K562 (cell line): ENCODE data around the gene HACD1. TPM values are rescaled to one million over a fixed set of nuclear protein-coding genes. Genes with fewer than 3 reads are reported as not detected.

Experiments used
- CREB1 ChIP-seq, 2 experiments: sonication (generic) in 1 of 2; formaldehyde crosslinking in 1 of 2; IDR thresholded peaks; 2 replicates each; pipeline versions ENCODE4 v1.6.1 to v1.8.0; 2012 to 2022; ENCODE audit warnings: inconsistent platforms in 1 of 2, mild to moderate bottlenecking in 1 of 2, missing genetic modification reagents in 1 of 2, moderate library complexity in 1 of 2
- DMBX1 ChIP-seq: fragments of 250-450 bp; sonication (Bioruptor Pico); IDR thresholded peaks from 2 replicates; pipeline ENCODE4 v1.8.0; 2022; ENCODE audit warnings: inconsistent platforms, mild to moderate bottlenecking, moderate library complexity, borderline replicate concordance
- EWSR1 ChIP-seq: fragments of 450-650 bp; IDR thresholded peaks from 2 replicates; pipeline ENCODE4 v1.6.1; 2018; ENCODE audit warnings: borderline replicate concordance, mild to moderate bottlenecking, low read depth, moderate library complexity; ENCODE audit not compliant: partially characterized antibody
- HNRNPUL1 ChIP-seq: fragments of 200-400 bp; formaldehyde crosslinking; IDR thresholded peaks from 2 replicates; pipeline ENCODE4 v1.6.1; 2017; ENCODE audit warnings: low read length
- KHSRP ChIP-seq: fragments of 450-650 bp; IDR thresholded peaks from 2 replicates; pipeline ENCODE4 v1.6.1; 2017
- MBD2 ChIP-seq: sonication (generic); IDR thresholded peaks from 2 replicates; pipeline ENCODE4 v1.6.1; 2016; ENCODE audit warnings: low read depth, borderline replicate concordance
- MECOM ChIP-seq: fragments of 250-450 bp; sonication (Bioruptor Pico); IDR thresholded peaks from 2 replicates; pipeline ENCODE4 v1.8.0; 2022; ENCODE audit warnings: inconsistent platforms
- MYC ChIP-seq, 2 experiments: fragments of 250-450 bp in 1 of 2; sonication (Bioruptor Pico) in 1 of 2; IDR thresholded peaks; 2 replicates each; pipeline versions ENCODE4 v1.5.1 to v1.6.1; 2012 to 2021; ENCODE audit warnings: low read depth in 2 of 2, borderline replicate concordance in 1 of 2, improper control_type of control experiment in 1 of 2, low read length in 1 of 2, mild to moderate bottlenecking in 1 of 2, moderate library complexity in 1 of 2
- SMAD4 ChIP-seq: fragments of 250-450 bp; sonication (Bioruptor Pico); conservative IDR thresholded peaks from 2 replicates; pipeline ENCODE4 v1.8.0; 2021; ENCODE audit warnings: inconsistent platforms, mild to moderate bottlenecking, moderate library complexity
- TARDBP ChIP-seq: fragments of 450-650 bp; IDR thresholded peaks from 2 replicates; pipeline ENCODE4 v1.6.1; 2016
- TEAD4 ChIP-seq, 2 experiments: sonication (generic) in 1 of 2; formaldehyde crosslinking in 1 of 2; IDR thresholded peaks; 2 replicates each; pipeline versions ENCODE4 v1.6.1 to v1.8.0; 2012 to 2022; ENCODE audit warnings: borderline replicate concordance in 1 of 2, inconsistent platforms in 1 of 2, low read length in 1 of 2, mild to moderate bottlenecking in 1 of 2, missing genetic modification reagents in 1 of 2
- ZBTB12 ChIP-seq: fragments of 250-450 bp; sonication (Bioruptor Pico); IDR thresholded peaks from 2 replicates; pipeline ENCODE4 v1.4.0; 2020
- ZNF668 ChIP-seq: fragments of 250-450 bp; sonication (Bioruptor Pico); IDR thresholded peaks from 2 replicates; pipeline ENCODE4 v1.8.0; 2022; ENCODE audit warnings: mild to moderate bottlenecking, inconsistent platforms
- ZNF77 ChIP-seq: fragments of 250-450 bp; sonication (Bioruptor Pico); IDR thresholded peaks from 2 replicates; pipeline ENCODE4 v1.5.0; 2020
- polyA plus RNA-seq, 8 experiments: library from polyadenylated mRNA; depleted of rRNA in 4 of 8; stranded (reverse) in 5 of 8; unstranded in 3 of 8; fragments of >200 nt; fragmentation: Nextera tagmentation in 2 of 8; fragmentation: Illumina TruSeq in 1 of 8; extraction: Ambion mirVana in 2 of 8; extraction: Trizol in 1 of 8; gene quantifications; 2 replicates each; pipeline versions ENCODE4 v1.2.1 to v1.2.3, GENCODE V29; 2011 to 2014; ENCODE audit warnings: inconsistent platforms in 1 of 8, missing spikeins in 1 of 8
- total RNA-seq, 7 experiments: library from RNA; depleted of rRNA in 6 of 7; stranded (reverse); fragments of >200 nt in 6 of 7; fragmentation: Illumina TruSeq in 2 of 7; extraction: Trizol in 2 of 7; gene quantifications; 2 replicates each; pipeline versions ENCODE4 v1.2.1 to v1.2.3, GENCODE V29; 2011 to 2021; ENCODE audit warnings: low replicate concordance in 1 of 7
- TF ChIP-seq, protein P1 (sequence below), 2 experiments: IDR thresholded peaks; 2 replicates each; pipeline ENCODE4 v1.6.1; 2011; ENCODE audit warnings: borderline replicate concordance in 1 of 2, control low read depth in 1 of 2, low read depth in 1 of 2, low read length in 1 of 2, mild to moderate bottlenecking in 1 of 2, mixed read lengths in 1 of 2, moderate library complexity in 1 of 2; ENCODE audit not compliant: insufficient read depth in 1 of 2, insufficient read length in 1 of 2, poor library complexity in 1 of 2, severe bottlenecking in 1 of 2; ENCODE audit errors: extremely low read depth in 1 of 2
- TF ChIP-seq, protein P2 (sequence below): fragments of 200-800 bp; sonication (Bioruptor generic); IDR thresholded peaks from 2 replicates; pipeline ENCODE4 v1.6.1; 2017; ENCODE audit warnings: missing genetic modification characterization, missing compliant biosample characterization

HACD1 gene
- total and polyA plus RNA-seq, 9 of the 15 experiments (the other 6 are each of a cell fraction or from before 2014, with no cell fraction given): 0.99 to 4.5 (median 2.4) TPM

- TF ChIP-seq TEAD4 (IDR thresholded peaks at IDR 0.05; ENCODE audit: low read length) (peak; percentile 100), TEAD4 (CRISPR knock-in tag; IDR thresholded peaks at IDR 0.05; ENCODE audit: borderline replicate concordance) (no peak), ZNF668 (CRISPR knock-in tag) (0 out of 2 replicates have a peak, but pooled peaks have one; percentile 32), TARDBP (peak; percentile 91), HNRNPUL1 (no peak), ZBTB12 (CRISPR knock-in tag) (peak; percentile 45; the same call in 1 of the 2 replicates), EWSR1 (no peak), MYC (IDR thresholded peaks at IDR 0.05; ENCODE audit: low read depth, low read length) (peak; percentile 86), MYC (CRISPR knock-in tag; IDR thresholded peaks at IDR 0.05; ENCODE audit: borderline replicate concordance, low read depth) (no peak), MECOM (CRISPR knock-in tag) (peak; percentile 57; the same call in 1 of the 2 replicates), ZNF77 (no peak), DMBX1 (CRISPR knock-in tag) (peak; percentile 87), KHSRP (peak; percentile 88), CREB1 (IDR thresholded peaks at IDR 0.05) (peak; percentile 77; the same call in 1 of the 2 replicates), CREB1 (CRISPR knock-in tag; IDR thresholded peaks at IDR 0.05) (no peak), SMAD4 (peak; percentile 94), MBD2 (peak; percentile 69)
- TF ChIP-seq, protein P1, sequence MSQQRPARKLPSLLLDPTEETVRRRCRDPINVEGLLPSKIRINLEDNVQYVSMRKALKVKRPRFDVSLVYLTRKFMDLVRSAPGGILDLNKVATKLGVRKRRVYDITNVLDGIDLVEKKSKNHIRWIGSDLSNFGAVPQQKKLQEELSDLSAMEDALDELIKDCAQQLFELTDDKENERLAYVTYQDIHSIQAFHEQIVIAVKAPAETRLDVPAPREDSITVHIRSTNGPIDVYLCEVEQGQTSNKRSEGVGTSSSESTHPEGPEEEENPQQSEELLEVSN (IDR thresholded peaks at IDR 0.05; ENCODE audit: borderline replicate concordance in 1 of 2, extremely low read depth in 1 of 2, insufficient read depth in 1 of 2, insufficient read length in 1 of 2, low read depth in 1 of 2, low read length in 1 of 2, poor library complexity in 1 of 2, severe bottlenecking in 1 of 2): no peak
- TF ChIP-seq, protein P2, sequence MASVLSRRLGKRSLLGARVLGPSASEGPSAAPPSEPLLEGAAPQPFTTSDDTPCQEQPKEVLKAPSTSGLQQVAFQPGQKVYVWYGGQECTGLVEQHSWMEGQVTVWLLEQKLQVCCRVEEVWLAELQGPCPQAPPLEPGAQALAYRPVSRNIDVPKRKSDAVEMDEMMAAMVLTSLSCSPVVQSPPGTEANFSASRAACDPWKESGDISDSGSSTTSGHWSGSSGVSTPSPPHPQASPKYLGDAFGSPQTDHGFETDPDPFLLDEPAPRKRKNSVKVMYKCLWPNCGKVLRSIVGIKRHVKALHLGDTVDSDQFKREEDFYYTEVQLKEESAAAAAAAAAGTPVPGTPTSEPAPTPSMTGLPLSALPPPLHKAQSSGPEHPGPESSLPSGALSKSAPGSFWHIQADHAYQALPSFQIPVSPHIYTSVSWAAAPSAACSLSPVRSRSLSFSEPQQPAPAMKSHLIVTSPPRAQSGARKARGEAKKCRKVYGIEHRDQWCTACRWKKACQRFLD (CRISPR knock-in tag): peak; percentile 95
Measured at GRCh38 chr10:17662193-17663138, 45.3 kb upstream of the HACD1 start (continued).
